Right atrium auricular region (tissue), 2 donors: ENCODE results near the gene RBM8A. TPM values are rescaled to one million over a fixed set of nuclear protein-coding genes. Genes with fewer than 3 reads are reported as not detected.

Source experiments
- DNase-seq: peaks from one replicate; pipeline ENCODE4 v3.0.0-alpha.2; 2019; ENCODE audit warnings: low spot score
- H3K27ac ChIP-seq, 2 donors: fragments of 200-600 bp; sonication (generic); 1 replicate in 1 of 2; 2 replicates in 1 of 2; pipeline ENCODE4 v1.5.1; 2016 to 2019
- H3K27me3 ChIP-seq, 2 donors: fragments of 200-600 bp; sonication (generic); one replicate each; pipeline versions ENCODE4 v1.5.1 to v1.6.0; 2017 to 2019
- H3K36me3 ChIP-seq: fragments of 200-600 bp; sonication (generic); one replicate; pipeline ENCODE4 v1.5.1; 2016
- H3K4me1 ChIP-seq, 2 donors: fragments of 200-600 bp; sonication (generic); one replicate each; pipeline versions ENCODE4 v1.5.1 to v1.6.0; 2017 to 2019
- H3K4me3 ChIP-seq, 2 donors: fragments of 200-600 bp; sonication (generic); 1 replicate in 1 of 2; 2 replicates in 1 of 2; pipeline ENCODE4 v1.5.1; 2017 to 2019; ENCODE audit warnings: mild to moderate bottlenecking in 1 of 2, moderate library complexity in 1 of 2
- H3K9me3 ChIP-seq, 2 donors: fragments of 200-600 bp; sonication (generic); one replicate each; pipeline ENCODE4 v1.5.1; 2019
- total RNA-seq, 2 donors: library from RNA; depleted of rRNA; stranded (reverse); fragments of >200 nt; gene quantifications; one replicate each; pipeline ENCODE4 v1.1.0, GENCODE V29; 2016
- TF ChIP-seq, protein P1 (sequence below), 2 donors: fragments of 200-600 bp; sonication (generic); IDR thresholded peaks; one replicate each; pipeline ENCODE4 v1.5.1; 2019; ENCODE audit warnings: antibody characterized with exemption in 2 of 2

Gene RBM8A
- total RNA-seq, 2 donors from 2014 or later: 75.2 to 91.1 TPM

DNA sequence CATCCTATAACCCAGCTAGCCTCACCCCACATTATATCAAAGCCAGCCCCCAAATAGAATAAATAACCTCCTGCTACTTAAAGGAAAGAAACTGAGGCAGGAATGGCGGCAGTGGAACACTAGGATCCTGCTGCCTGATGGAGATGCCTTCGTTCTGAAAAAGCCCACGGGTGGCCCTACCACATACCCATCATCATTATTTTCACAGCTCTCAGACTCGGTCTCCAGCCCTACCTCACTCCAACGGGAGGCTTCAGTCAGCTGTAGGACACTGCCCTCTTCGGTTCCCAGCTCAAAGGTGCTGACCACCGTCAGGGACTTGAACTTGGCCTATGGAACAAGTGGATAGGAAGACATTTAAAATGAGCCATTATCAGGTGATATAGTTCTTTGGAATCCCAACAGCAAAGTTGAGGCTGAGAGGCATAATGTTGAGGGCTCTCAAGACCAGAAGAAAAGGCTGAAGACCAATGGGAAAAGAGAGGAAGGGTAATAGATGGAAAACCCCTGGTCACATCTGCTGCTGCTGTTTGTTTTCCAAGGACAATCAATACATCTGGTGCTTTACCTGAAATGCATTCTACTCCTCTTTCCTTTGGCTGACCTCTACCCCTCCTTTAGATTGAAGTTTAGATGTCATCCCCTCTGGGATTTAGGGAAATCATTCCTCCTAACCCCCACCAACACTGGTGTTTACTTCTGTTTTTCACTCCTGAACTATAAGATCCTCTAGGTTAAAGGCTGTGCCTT is 33.8 kb downstream of the RBM8A start:
- Histone ChIP-seq H3K9me3 (no peaks in the 10 kb centered on the region), H3K4me1 (peaks cover 0 to 27% of the 10 kb centered on the region in 2 donors), H3K27ac (peak overlapping the region; percentile 82 to 87), H3K27me3 (no peaks in the 10 kb centered on the region), H3K4me3 (no peak overlapping the region), H3K36me3 (no peaks in the 10 kb centered on the region)
- DNase-seq: no peak
- TF ChIP-seq, protein P1, sequence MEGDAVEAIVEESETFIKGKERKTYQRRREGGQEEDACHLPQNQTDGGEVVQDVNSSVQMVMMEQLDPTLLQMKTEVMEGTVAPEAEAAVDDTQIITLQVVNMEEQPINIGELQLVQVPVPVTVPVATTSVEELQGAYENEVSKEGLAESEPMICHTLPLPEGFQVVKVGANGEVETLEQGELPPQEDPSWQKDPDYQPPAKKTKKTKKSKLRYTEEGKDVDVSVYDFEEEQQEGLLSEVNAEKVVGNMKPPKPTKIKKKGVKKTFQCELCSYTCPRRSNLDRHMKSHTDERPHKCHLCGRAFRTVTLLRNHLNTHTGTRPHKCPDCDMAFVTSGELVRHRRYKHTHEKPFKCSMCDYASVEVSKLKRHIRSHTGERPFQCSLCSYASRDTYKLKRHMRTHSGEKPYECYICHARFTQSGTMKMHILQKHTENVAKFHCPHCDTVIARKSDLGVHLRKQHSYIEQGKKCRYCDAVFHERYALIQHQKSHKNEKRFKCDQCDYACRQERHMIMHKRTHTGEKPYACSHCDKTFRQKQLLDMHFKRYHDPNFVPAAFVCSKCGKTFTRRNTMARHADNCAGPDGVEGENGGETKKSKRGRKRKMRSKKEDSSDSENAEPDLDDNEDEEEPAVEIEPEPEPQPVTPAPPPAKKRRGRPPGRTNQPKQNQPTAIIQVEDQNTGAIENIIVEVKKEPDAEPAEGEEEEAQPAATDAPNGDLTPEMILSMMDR (IDR thresholded peaks at IDR 0.05): no peak

GRCh38 chr1:145892486-145893087 is 34.7 kb downstream of the RBM8A start:
- TF ChIP-seq, protein P1 (IDR thresholded peaks at IDR 0.05): no peak
- Histone ChIP-seq H3K4me1 (peaks cover 0 to 27% of the 10 kb centered on the region in 2 donors), H3K27ac (peak overlapping the region; percentile 82 to 87), H3K4me3 (no peak overlapping the region), H3K9me3 (no peaks in the 10 kb centered on the region), H3K27me3 (no peaks in the 10 kb centered on the region), H3K36me3 (no peaks in the 10 kb centered on the region)
- DNase-seq: no peak

- H3K4me3 ChIP-seq: peak overlapping the region in 1 of 2 donors; percentile 10
- no peaks in the 10 kb centered on the region for H3K9me3 ChIP-seq
- DNase-seq: peak; percentile 95
- no peaks in the 10 kb centered on the region for H3K36me3 ChIP-seq
- TF ChIP-seq, protein P1 (IDR thresholded peaks at IDR 0.05): peak; percentile 84 to 97
- peak overlapping the region; percentile 82 to 87 for H3K27ac ChIP-seq
- H3K4me1 ChIP-seq: peaks cover 0 to 27% of the 10 kb centered on the region in 2 donors
- no peaks in the 10 kb centered on the region for H3K27me3 ChIP-seq
These were observed 35.4 kb downstream of the RBM8A start for GRCh38 chr1:145891587-145892485.

- H3K27me3 ChIP-seq: no peaks in the 10 kb centered on the region
- H3K4me3 ChIP-seq: no peak overlapping the region
- TF ChIP-seq, protein P1 (IDR thresholded peaks at IDR 0.05): no peak
- peak overlapping the region; percentile 82 to 87 for H3K27ac ChIP-seq
- peaks cover 0 to 32% of the 10 kb centered on the region in 2 donors for H3K4me1 ChIP-seq
- DNase-seq: no peak
- no peaks in the 10 kb centered on the region for H3K36me3 ChIP-seq
- no peaks in the 10 kb centered on the region for H3K9me3 ChIP-seq
These were observed 36.1 kb downstream of the RBM8A start for GRCh38 chr1:145891143-145891542.

DNA sequence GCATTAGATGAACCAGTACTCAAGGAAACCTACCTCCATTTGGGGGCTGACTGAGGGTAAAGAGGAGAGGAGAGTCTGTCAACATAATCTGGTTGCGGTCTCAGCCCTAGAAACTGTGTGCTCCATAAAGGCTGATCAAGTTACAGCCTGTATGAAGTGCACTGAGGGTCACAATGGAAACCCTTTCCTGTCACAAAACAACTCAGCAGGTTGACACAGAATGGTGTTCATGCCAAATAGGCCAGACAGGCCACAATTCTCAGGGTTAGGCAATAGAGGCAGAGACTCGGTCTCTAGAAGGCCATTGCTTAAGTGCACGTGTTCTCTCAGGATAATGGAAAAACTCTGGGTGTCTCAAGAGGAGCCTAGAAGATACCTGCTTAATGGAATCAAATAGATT is 37.6 kb downstream of the RBM8A start:
- no peak overlapping the region for H3K4me3 ChIP-seq
- no peak for DNase-seq
- TF ChIP-seq, protein P1 (IDR thresholded peaks at IDR 0.05): no peak
- H3K27ac ChIP-seq: no peak overlapping the region
- peaks cover 0 to 41% of the 10 kb centered on the region in 2 donors for H3K4me1 ChIP-seq
- H3K36me3 ChIP-seq: no peaks in the 10 kb centered on the region
- no peaks in the 10 kb centered on the region for H3K27me3 ChIP-seq
- no peaks in the 10 kb centered on the region for H3K9me3 ChIP-seq
